ENCODE data around the gene SPEG. TPM values are rescaled to one million over a fixed set of nuclear protein-coding genes. Genes with fewer than 3 reads are reported as not detected.

The SPEG gene
- total and polyA plus RNA-seq, 2 of the 13 experiments (the other 11 are each of a cell fraction or from before 2014, with no cell fraction given): 0.18 to 0.24 TPM

Other genes starting within 250 kb of the SPEG start
- gene ZFAND2B, start 228.1 kb upstream of the SPEG start, total RNA-seq (2016; rRNA removed; fragmentation: Illumina TruSeq; extraction: Trizol): 39.4 and 53.3 TPM in 2 replicates
- 115 and 139 TPM in 2 replicates for gene ZFAND2B, start 228.1 kb upstream of the SPEG start, polyA plus RNA-seq (2011; rRNA removed)
- 51.3 and 137 TPM in 2 replicates for gene ABCB6, start 215.9 kb upstream of the SPEG start, total RNA-seq (2016; rRNA removed; fragmentation: Illumina TruSeq; extraction: Trizol)
- 91.1 and 106 TPM in 2 replicates for gene ABCB6, start 215.9 kb upstream of the SPEG start, polyA plus RNA-seq (2011; rRNA removed)
- 22.2 and 35.0 TPM in 2 replicates for gene ATG9A, start 205.2 kb upstream of the SPEG start, total RNA-seq (2016; rRNA removed; fragmentation: Illumina TruSeq; extraction: Trizol)
- gene ATG9A, start 205.2 kb upstream of the SPEG start, polyA plus RNA-seq (2011; rRNA removed): 131 and 172 TPM in 2 replicates
- gene ANKZF1, start 205.0 kb upstream of the SPEG start, total RNA-seq (2016; rRNA removed; fragmentation: Illumina TruSeq; extraction: Trizol): 14.6 and 25.3 TPM in 2 replicates
- gene ANKZF1, start 205.0 kb upstream of the SPEG start, polyA plus RNA-seq (2011; rRNA removed): 128 and 131 TPM in 2 replicates
- 2.7 and 6.8 TPM in 2 replicates for gene GLB1L, start 189.4 kb upstream of the SPEG start, total RNA-seq (2016; rRNA removed; fragmentation: Illumina TruSeq; extraction: Trizol)
- gene GLB1L, start 189.4 kb upstream of the SPEG start, polyA plus RNA-seq (2011; rRNA removed): 6.2 and 7.3 TPM in 2 replicates
- 27.0 and 28.0 TPM in 2 replicates for gene STK16, start 189.4 kb upstream of the SPEG start, total RNA-seq (2016; rRNA removed; fragmentation: Illumina TruSeq; extraction: Trizol)
- gene STK16, start 189.4 kb upstream of the SPEG start, polyA plus RNA-seq (2011; rRNA removed): 50.9 and 60.5 TPM in 2 replicates
- 0.18 and 0.29 TPM in 2 replicates for gene TUBA4B, start 181.6 kb upstream of the SPEG start, total RNA-seq (2016; rRNA removed; fragmentation: Illumina TruSeq; extraction: Trizol)
- gene TUBA4B, start 181.6 kb upstream of the SPEG start, polyA plus RNA-seq (2011; rRNA removed): 0.18 and 0.22 TPM in 2 replicates
- gene TUBA4A, start 180.9 kb upstream of the SPEG start, total RNA-seq (2016; rRNA removed; fragmentation: Illumina TruSeq; extraction: Trizol): 0.97 and 1.3 TPM in 2 replicates
- 12.7 and 19.5 TPM in 2 replicates for gene TUBA4A, start 180.9 kb upstream of the SPEG start, polyA plus RNA-seq (2011; rRNA removed)
- gene DNAJB2, start 155.5 kb upstream of the SPEG start, total RNA-seq (2016; rRNA removed; fragmentation: Illumina TruSeq; extraction: Trizol): 18.6 and 21.3 TPM in 2 replicates
- gene DNAJB2, start 155.5 kb upstream of the SPEG start, polyA plus RNA-seq (2011; rRNA removed): 31.1 and 55.2 TPM in 2 replicates
- not detected in 2 replicates for gene PTPRN, start 125.4 kb upstream of the SPEG start, total RNA-seq (2016; rRNA removed; fragmentation: Illumina TruSeq; extraction: Trizol)
- 0.24 and 0.26 TPM in 2 replicates for gene PTPRN, start 125.4 kb upstream of the SPEG start, polyA plus RNA-seq (2011; rRNA removed)
- gene RESP18, start 102.1 kb upstream of the SPEG start, total RNA-seq (2016; rRNA removed; fragmentation: Illumina TruSeq; extraction: Trizol): not detected in 2 replicates
- gene RESP18, start 102.1 kb upstream of the SPEG start, polyA plus RNA-seq (2011; rRNA removed): not detected in 2 replicates
- gene DNPEP, start 46.9 kb upstream of the SPEG start, total RNA-seq (2016; rRNA removed; fragmentation: Illumina TruSeq; extraction: Trizol): 103 and 104 TPM in 2 replicates
- 109 and 130 TPM in 2 replicates for gene DNPEP, start 46.9 kb upstream of the SPEG start, polyA plus RNA-seq (2011; rRNA removed)
- gene DES, start 16.5 kb upstream of the SPEG start, total RNA-seq (2016; rRNA removed; fragmentation: Illumina TruSeq; extraction: Trizol): not detected in 2 replicates
- 0.21 TPM in 1 of 2 replicates, not detected in the other for gene DES, start 16.5 kb upstream of the SPEG start, polyA plus RNA-seq (2011; rRNA removed)
- 81.1 and 88.7 TPM in 2 replicates for gene GMPPA, start 64.0 kb downstream of the SPEG start, total RNA-seq (2016; rRNA removed; fragmentation: Illumina TruSeq; extraction: Trizol)
- 106 and 115 TPM in 2 replicates for gene GMPPA, start 64.0 kb downstream of the SPEG start, polyA plus RNA-seq (2011; rRNA removed)
- gene ASIC4, start 79.6 kb downstream of the SPEG start, total RNA-seq (2016; rRNA removed; fragmentation: Illumina TruSeq; extraction: Trizol): not detected in 2 replicates
- gene ASIC4, start 79.6 kb downstream of the SPEG start, polyA plus RNA-seq (2011; rRNA removed): 0.03 TPM in 2 replicates
- gene CHPF, start 109.0 kb downstream of the SPEG start, total RNA-seq (2016; rRNA removed; fragmentation: Illumina TruSeq; extraction: Trizol): 34.7 and 79.6 TPM in 2 replicates
- gene CHPF, start 109.0 kb downstream of the SPEG start, polyA plus RNA-seq (2011; rRNA removed): 111 and 171 TPM in 2 replicates
- 11.6 and 17.3 TPM in 2 replicates for gene TMEM198, start 109.2 kb downstream of the SPEG start, total RNA-seq (2016; rRNA removed; fragmentation: Illumina TruSeq; extraction: Trizol)
- 23.5 and 40.8 TPM in 2 replicates for gene TMEM198, start 109.2 kb downstream of the SPEG start, polyA plus RNA-seq (2011; rRNA removed)
- gene OBSL1, start 136.7 kb downstream of the SPEG start, total RNA-seq (2016; rRNA removed; fragmentation: Illumina TruSeq; extraction: Trizol): 65.4 and 86.7 TPM in 2 replicates
- gene OBSL1, start 136.7 kb downstream of the SPEG start, polyA plus RNA-seq (2011; rRNA removed): 218 and 229 TPM in 2 replicates
- 1.9 and 4.1 TPM in 2 replicates for gene INHA, start 137.5 kb downstream of the SPEG start, total RNA-seq (2016; rRNA removed; fragmentation: Illumina TruSeq; extraction: Trizol)
- gene INHA, start 137.5 kb downstream of the SPEG start, polyA plus RNA-seq (2011; rRNA removed): 15.2 and 23.1 TPM in 2 replicates
- gene STK11IP, start 163.0 kb downstream of the SPEG start, total RNA-seq (2016; rRNA removed; fragmentation: Illumina TruSeq; extraction: Trizol): 5.6 and 12.8 TPM in 2 replicates
- gene STK11IP, start 163.0 kb downstream of the SPEG start, polyA plus RNA-seq (2011; rRNA removed): 24.0 and 30.2 TPM in 2 replicates
- 0.10 and 0.18 TPM in 2 replicates for gene SLC4A3, start 192.8 kb downstream of the SPEG start, total RNA-seq (2016; rRNA removed; fragmentation: Illumina TruSeq; extraction: Trizol)
- 0.95 and 1.2 TPM in 2 replicates for gene SLC4A3, start 192.8 kb downstream of the SPEG start, polyA plus RNA-seq (2011; rRNA removed)